ENCODE data around the gene VENTX.

DNA sequence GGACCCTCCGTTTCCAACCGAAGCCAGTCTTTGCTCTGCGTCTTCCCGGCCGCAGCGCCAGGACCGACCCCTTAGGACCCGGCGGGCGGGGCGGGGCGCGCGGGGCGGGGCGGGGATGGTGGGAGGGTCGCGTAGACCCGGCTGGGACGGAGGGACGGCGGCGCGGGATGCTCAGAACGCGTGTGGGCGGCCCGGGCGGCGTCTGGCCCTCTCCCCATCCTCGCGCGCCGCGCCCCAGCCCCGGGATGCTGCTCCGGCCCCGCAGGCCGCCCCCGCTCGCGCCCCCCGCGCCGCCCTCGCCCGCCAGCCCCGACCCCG, 7.7 kb upstream of the VENTX start, which contains the start of gene UTF1:
- TF ChIP-seq, protein P1, sequence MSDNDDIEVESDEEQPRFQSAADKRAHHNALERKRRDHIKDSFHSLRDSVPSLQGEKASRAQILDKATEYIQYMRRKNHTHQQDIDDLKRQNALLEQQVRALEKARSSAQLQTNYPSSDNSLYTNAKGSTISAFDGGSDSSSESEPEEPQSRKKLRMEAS (IDR thresholded peaks at IDR 0.05; ENCODE audit: insufficient read depth, insufficient read length), result no peak
- TF ChIP-seq EZH2 (IDR thresholded peaks at IDR 0.05; ENCODE audit: borderline replicate concordance, low read depth, low read length, severe bottlenecking) (no peak), POLR2A (IDR thresholded peaks at IDR 0.05; ENCODE audit: low read depth, low read length) (no peak), POLR2AphosphoS5 (IDR thresholded peaks at IDR 0.05; ENCODE audit: insufficient read depth, low read depth, low read length) (no peak), FOS (IDR thresholded peaks at IDR 0.05; ENCODE audit: borderline replicate concordance, insufficient read depth, low read length) (no peak), MYC (IDR thresholded peaks at IDR 0.05; ENCODE audit: low read depth, low read length) (no peak)
- TF ChIP-seq, protein P2, sequence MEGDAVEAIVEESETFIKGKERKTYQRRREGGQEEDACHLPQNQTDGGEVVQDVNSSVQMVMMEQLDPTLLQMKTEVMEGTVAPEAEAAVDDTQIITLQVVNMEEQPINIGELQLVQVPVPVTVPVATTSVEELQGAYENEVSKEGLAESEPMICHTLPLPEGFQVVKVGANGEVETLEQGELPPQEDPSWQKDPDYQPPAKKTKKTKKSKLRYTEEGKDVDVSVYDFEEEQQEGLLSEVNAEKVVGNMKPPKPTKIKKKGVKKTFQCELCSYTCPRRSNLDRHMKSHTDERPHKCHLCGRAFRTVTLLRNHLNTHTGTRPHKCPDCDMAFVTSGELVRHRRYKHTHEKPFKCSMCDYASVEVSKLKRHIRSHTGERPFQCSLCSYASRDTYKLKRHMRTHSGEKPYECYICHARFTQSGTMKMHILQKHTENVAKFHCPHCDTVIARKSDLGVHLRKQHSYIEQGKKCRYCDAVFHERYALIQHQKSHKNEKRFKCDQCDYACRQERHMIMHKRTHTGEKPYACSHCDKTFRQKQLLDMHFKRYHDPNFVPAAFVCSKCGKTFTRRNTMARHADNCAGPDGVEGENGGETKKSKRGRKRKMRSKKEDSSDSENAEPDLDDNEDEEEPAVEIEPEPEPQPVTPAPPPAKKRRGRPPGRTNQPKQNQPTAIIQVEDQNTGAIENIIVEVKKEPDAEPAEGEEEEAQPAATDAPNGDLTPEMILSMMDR (IDR thresholded peaks at IDR 0.05; ENCODE audit: extremely low read depth in 1 of 2, insufficient read depth in 1 of 2, low read depth in 1 of 2, low read length in 2 of 2), result no peak

All from endothelial cell of umbilical vein (primary cell).